ENCODE results near the gene FOXR1.
"Not testable (repeated sequence)": the region's sequence is repeated elsewhere in the genome, so short reads cannot be mapped to it uniquely, and the experiment has no call there.

Gene FOXR1

DNA sequence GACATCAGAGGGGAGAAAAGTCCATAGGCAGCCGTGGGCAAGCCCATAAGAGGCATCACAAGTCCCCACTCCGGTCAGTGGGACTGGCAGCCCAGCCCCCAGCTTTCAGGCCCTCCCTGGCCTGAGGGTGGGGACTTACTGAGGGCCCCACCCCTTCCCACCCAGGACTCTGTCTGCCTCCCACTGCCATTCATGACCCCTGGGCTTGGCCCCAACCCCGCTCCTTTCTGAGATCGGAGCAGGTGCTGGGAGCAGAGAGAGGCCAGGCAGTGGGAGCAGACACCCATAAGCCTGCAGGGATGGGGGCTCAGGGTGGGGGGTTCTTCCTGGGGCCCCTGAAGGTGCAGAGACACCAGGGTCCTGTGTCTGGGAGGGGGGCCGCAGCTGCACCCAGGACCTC, 10.4 kb upstream of the FOXR1 start:
- DNase-seq: no peak
- no peaks in the 10 kb centered on the region for H3K9me3 ChIP-seq (ENCODE audit: severe bottlenecking)
- no peak overlapping the region for H3K4me3 ChIP-seq (ENCODE audit: low read depth, low read length)
- TF ChIP-seq CTCF (IDR thresholded peaks at IDR 0.05; ENCODE audit: low read depth, low read length): no peak
- no peaks in the 10 kb centered on the region for H3K27me3 ChIP-seq (ENCODE audit: insufficient read depth, low read depth, severe bottlenecking)
- H3K36me3 ChIP-seq: no peaks in the 10 kb centered on the region
- H3K27ac ChIP-seq: no peak overlapping the region

DNA sequence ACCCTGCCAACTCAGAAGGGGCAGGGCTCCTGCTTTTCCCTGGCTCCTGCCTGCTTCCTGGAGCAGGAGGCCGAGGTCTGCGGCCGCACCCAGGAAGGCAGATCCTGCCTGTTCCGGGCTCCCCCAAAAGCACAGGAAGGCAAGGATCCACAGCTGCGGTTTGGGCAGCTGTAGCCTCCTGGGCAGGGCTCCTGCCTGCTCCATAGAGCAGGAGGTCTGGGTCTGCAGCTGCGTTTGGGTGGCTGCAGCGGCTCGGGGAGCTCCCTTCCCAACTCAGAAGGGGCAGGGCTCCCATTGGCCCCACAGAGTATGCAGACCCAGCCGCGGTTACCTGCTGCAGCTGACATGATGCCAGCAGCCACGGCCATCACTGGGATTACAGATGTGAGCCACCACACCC, 10.0 kb upstream of the FOXR1 start:
- H3K27me3 ChIP-seq (ENCODE audit: insufficient read depth, low read depth, severe bottlenecking): no peaks in the 10 kb centered on the region
- H3K27ac ChIP-seq: no peak overlapping the region
- no peak for TF ChIP-seq CTCF (IDR thresholded peaks at IDR 0.05; ENCODE audit: low read depth, low read length)
- no peaks in the 10 kb centered on the region for H3K9me3 ChIP-seq (ENCODE audit: severe bottlenecking)
- no peak overlapping the region for H3K4me3 ChIP-seq (ENCODE audit: low read depth, low read length)
- DNase-seq: no peak
- H3K36me3 ChIP-seq: no peaks in the 10 kb centered on the region

GRCh38 chr11:118969508-118969907, 2.1 kb upstream of the FOXR1 start:
- not testable (repeated sequence) for H3K36me3 ChIP-seq; H3K9me3 ChIP-seq (ENCODE audit: severe bottlenecking); DNase-seq; H3K4me3 ChIP-seq (ENCODE audit: low read depth, low read length); H3K27me3 ChIP-seq (ENCODE audit: insufficient read depth, low read depth, severe bottlenecking); H3K27ac ChIP-seq

DNA sequence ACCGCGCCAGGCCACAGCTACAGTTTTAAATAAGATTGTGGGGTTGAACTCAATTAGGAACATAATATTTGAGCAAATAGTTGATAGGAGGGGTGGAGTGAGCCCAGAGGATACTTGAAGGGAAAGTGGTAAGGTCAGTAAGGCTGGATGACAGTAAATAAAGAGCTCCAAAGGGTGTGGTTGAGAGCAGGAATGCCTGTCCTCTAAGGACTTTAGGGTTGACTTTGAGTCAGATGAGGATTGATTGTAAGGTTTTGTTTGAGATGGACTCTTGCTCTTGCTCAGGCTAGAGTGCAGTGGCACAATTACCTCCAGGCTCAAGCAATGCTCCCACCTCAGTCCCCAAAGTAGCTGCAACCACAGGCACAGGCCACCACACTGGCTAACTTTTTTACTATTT, 2.4 kb downstream of the FOXR1 start:
- Histone ChIP-seq H3K27ac (no peak overlapping the region), H3K36me3 (no peaks in the 10 kb centered on the region), H3K27me3 (ENCODE audit: insufficient read depth, low read depth, severe bottlenecking) (no peaks in the 10 kb centered on the region), H3K4me3 (ENCODE audit: low read depth, low read length) (no peak overlapping the region), H3K9me3 (ENCODE audit: severe bottlenecking) (peaks cover 3% of the 10 kb centered on the region)
- no peak for DNase-seq
- TF ChIP-seq CTCF (IDR thresholded peaks at IDR 0.05; ENCODE audit: low read depth, low read length): no peak

- no peak for TF ChIP-seq CTCF (IDR thresholded peaks at IDR 0.05; ENCODE audit: low read depth, low read length)
- peak; percentile 93 for DNase-seq
These were observed 4.5 kb downstream of the FOXR1 start for GRCh38 chr11:118975771-118976709.

GRCh38 chr11:118979434-118979833, 7.9 kb downstream of the FOXR1 start:
- DNase-seq: no peak
- Histone ChIP-seq H3K36me3 (no peaks in the 10 kb centered on the region), H3K4me3 (ENCODE audit: low read depth, low read length) (no peak overlapping the region), H3K9me3 (ENCODE audit: severe bottlenecking) (no peaks in the 10 kb centered on the region), H3K27me3 (ENCODE audit: insufficient read depth, low read depth, severe bottlenecking) (no peaks in the 10 kb centered on the region), H3K27ac (no peak overlapping the region)
- TF ChIP-seq CTCF (IDR thresholded peaks at IDR 0.05; ENCODE audit: low read depth, low read length): no peak

More at GRCh38 chr11:118975771-118976709, 4.5 kb downstream of the FOXR1 start:
- H3K4me3 ChIP-seq (ENCODE audit: low read depth, low read length): no peak overlapping the region
- H3K9me3 ChIP-seq (ENCODE audit: severe bottlenecking): peaks cover 3% of the 10 kb centered on the region
- no peaks in the 10 kb centered on the region for H3K27me3 ChIP-seq (ENCODE audit: insufficient read depth, low read depth, severe bottlenecking)
- H3K27ac ChIP-seq: no peak overlapping the region
- no peaks in the 10 kb centered on the region for H3K36me3 ChIP-seq
